OCI-LY7 (cell line): ENCODE results near the gene AFG1L.

Source experiments
- CTCF ChIP-seq: fragments of 200-600 bp; sonication (generic); conservative IDR thresholded peaks from 2 replicates; pipeline ENCODE4 v1.5.1; 2014; ENCODE audit warnings: mild to moderate bottlenecking, antibody characterized with exemption, low read length, moderate library complexity, mixed read lengths
- EZH2phosphoT487 ChIP-seq: fragments of 200-600 bp; sonication (generic); IDR thresholded peaks from 2 replicates; pipeline ENCODE4 v1.6.1; 2018; ENCODE audit warnings: low read depth, borderline replicate concordance, mild to moderate bottlenecking, mixed run types, antibody characterized with exemption, low read length, moderate library complexity, mixed read lengths

GRCh38 chr6:108464418-108465097, 169.7 kb downstream of the AFG1L start:
- no peak for TF ChIP-seq CTCF
- no peak for TF ChIP-seq EZH2phosphoT487
